Panc1 (cell line): ENCODE data around the gene HNRNPA2B1. TPM values are rescaled to one million over a fixed set of nuclear protein-coding genes. Genes with fewer than 3 reads are reported as not detected.
"Not testable (repeated sequence)": the region's sequence is repeated elsewhere in the genome, so short reads cannot be mapped to it uniquely, and the experiment has no call there.

Source experiments
- ATAC-seq: fragments of 200-7000 bp; cut with Tn5 transposase; 2 replicates; pipeline ENCODE4 v1.9.1; 2020; ENCODE audit warnings: mild to moderate bottlenecking, moderate library complexity
- BruUV-seq: library from RNA; stranded (reverse); fragments of 400-500 nt; replicated peaks from 2 replicates; lab custom pipeline; 2021; lab: Mats Ljungman, UMichigan
- CTCF ChIA-PET: fragments of 300-600 bp; sonication (Branson Sonifier 250); formaldehyde crosslinking; loops from one replicate; lab custom pipeline; 2022; ENCODE audit warnings: antibody characterized with exemption; lab: Charles Lee
- POLR2A ChIA-PET: fragments of 300-600 bp; sonication (Branson Sonifier 250); formaldehyde crosslinking; loops from one replicate; lab custom pipeline; 2022; ENCODE audit warnings: antibody characterized with exemption; lab: Charles Lee
- DNase-seq: peaks from one replicate; pipeline ENCODE4 v3.0.0-alpha.2; 2010; ENCODE audit warnings: low read depth, low spot score
- H3K27ac ChIP-seq: 2 replicates; pipeline ENCODE4 v1.5.1; 2011; ENCODE audit warnings: mild to moderate bottlenecking, low read length, inconsistent platforms
- H3K27me3 ChIP-seq: fragments of 200-500 bp; sonication (Bioruptor generic); 2 replicates; pipeline ENCODE4 v1.6.0; 2014; ENCODE audit warnings: low read length, inconsistent platforms; ENCODE audit not compliant: control insufficient read depth, insufficient read depth
- H3K36me3 ChIP-seq: fragments of 200-500 bp; sonication (Bioruptor generic); 2 replicates; pipeline ENCODE4 v1.5.1; 2014; ENCODE audit warnings: inconsistent platforms, mild to moderate bottlenecking, low read length, moderate library complexity; ENCODE audit not compliant: control insufficient read depth, insufficient read depth
- H3K4me1 ChIP-seq: 2 replicates; pipeline ENCODE4 v1.5.1; 2011; ENCODE audit warnings: inconsistent platforms, mild to moderate bottlenecking, low read length, moderate library complexity; ENCODE audit not compliant: control insufficient read depth, insufficient read depth
- H3K4me3 ChIP-seq, 2 experiments: 2 replicates each; pipeline ENCODE4 v1.5.1; 2011 to 2012; ENCODE audit warnings: low read depth in 2 of 2, low read length in 2 of 2, mild to moderate bottlenecking in 2 of 2, inconsistent platforms in 1 of 2, moderate library complexity in 1 of 2
- H3K9me3 ChIP-seq: fragments of 200-500 bp; sonication (Bioruptor generic); 2 replicates; pipeline ENCODE4 v1.5.1; 2014; ENCODE audit warnings: low read depth, mild to moderate bottlenecking, inconsistent platforms, low read length, moderate library complexity; ENCODE audit not compliant: control insufficient read depth, insufficient read depth
- CTCF ChIP-seq: fragments of 450-650 bp; IDR thresholded peaks from 2 replicates; pipeline ENCODE4 v1.5.1; 2017; ENCODE audit warnings: mild to moderate bottlenecking
- REST ChIP-seq, 2 experiments: IDR thresholded peaks; 2 replicates each; pipeline ENCODE4 v1.6.1; 2011 to 2012; ENCODE audit warnings: low read depth in 2 of 2, control low read depth in 1 of 2, low read length in 1 of 2, mild to moderate bottlenecking in 1 of 2, moderate library complexity in 1 of 2; ENCODE audit not compliant: insufficient read depth in 1 of 2
- SIN3A ChIP-seq: IDR thresholded peaks from 2 replicates; pipeline ENCODE4 v1.6.1; 2012; ENCODE audit warnings: low read depth, mild to moderate bottlenecking, low read length, moderate library complexity, borderline replicate concordance; ENCODE audit not compliant: insufficient read depth
- TCF7L2 ChIP-seq: IDR thresholded peaks from 2 replicates; pipeline ENCODE4 v1.6.1; 2011; ENCODE audit warnings: mild to moderate bottlenecking, low read depth, low read length, inconsistent platforms
- in situ Hi-C: cut with HindIII; loops from 2 replicates; pipeline ENCODE4 v1.10.0; 2016; ENCODE audit warnings: low sequenced_read_pairs, low pct_unique_long_range_greater_than_20kb
- intact Hi-C: fragments of 100-400 bp; cut with micrococcal nuclease; formaldehyde crosslinking; loops from one replicate; pipeline ENCODE4 v1.10.0; 2022; ENCODE audit not compliant: unreplicated experiment
- total RNA-seq: library from RNA; stranded (reverse); gene quantifications from one replicate; pipeline ENCODE4 v1.2.1, GENCODE V29; 2021; ENCODE audit not compliant: unreplicated experiment

Gene HNRNPA2B1
- total RNA-seq, 1 experiment from 2014 or later = 819 TPM

GRCh38 chr7:26151096-26151495 is 49.5 kb downstream of the HNRNPA2B1 start:
- no peak for ATAC-seq
- no peak for TF ChIP-seq REST (IDR thresholded peaks at IDR 0.05; ENCODE audit: insufficient read depth in 1 of 2, low read depth in 2 of 2, low read length in 1 of 2)
- no peak for TF ChIP-seq TCF7L2
- no peak for DNase-seq
- intact Hi-C loops = loop anchor here (5.0 to 10.0 kb wide), 2 partner anchors 59 to 256 kb away; no protein-coding TSS in a partner anchor
- no TSS peak for BruUV-seq
- H3K4me1 ChIP-seq = peaks cover 14% of the 10 kb centered on the region; the same call in 1 of the 2 replicates
- no peaks in the 10 kb centered on the region for H3K36me3 ChIP-seq
- no peaks in the 10 kb centered on the region for H3K27me3 ChIP-seq
- H3K27ac ChIP-seq = peak overlapping the region; percentile 83
- in situ Hi-C loops = no loop called here
- CTCF ChIA-PET = no interaction called here
- POLR2A ChIA-PET = no interaction called here
- H3K4me3 ChIP-seq = no peak overlapping the region
- no peaks in the 10 kb centered on the region for H3K9me3 ChIP-seq

GRCh38 chr7:26149391-26149977 is 51.1 kb downstream of the HNRNPA2B1 start:
- Histone ChIP-seq H3K4me3 (no peak overlapping the region), H3K27me3 (no peaks in the 10 kb centered on the region), H3K36me3 (no peaks in the 10 kb centered on the region), H3K9me3 (no peaks in the 10 kb centered on the region), H3K27ac (no peak overlapping the region), H3K4me1 (0 out of 2 replicates have a peak, but pooled peaks cover 3% of the 10 kb centered on the region)
- POLR2A ChIA-PET = no interaction called here
- TF ChIP-seq TCF7L2 (no peak), SIN3A (no peak), REST (IDR thresholded peaks at IDR 0.05; ENCODE audit: insufficient read depth in 1 of 2, low read depth in 2 of 2, low read length in 1 of 2) (no peak), CTCF (no peak)
- intact Hi-C loops (no loop called here), in situ Hi-C loops (no loop called here)
- CTCF ChIA-PET = interaction anchor here (0.6 kb wide), 1 partner anchor 67 kb away, joined by 3 read pairs; no protein-coding TSS in a partner anchor
- DNase-seq (no peak), ATAC-seq (no peak)
- BruUV-seq = no TSS peak

- CTCF ChIA-PET = not testable (repeated sequence)
Observed at GRCh38 chr7:26148307-26148700, 52.2 kb downstream of the HNRNPA2B1 start.

GRCh38 chr7:26147646-26148306 is 52.8 kb downstream of the HNRNPA2B1 start:
- H3K36me3 ChIP-seq, CTCF ChIA-PET, in situ Hi-C loops, H3K4me3 ChIP-seq, ATAC-seq, H3K27ac ChIP-seq, BruUV-seq, DNase-seq, H3K27me3 ChIP-seq, H3K9me3 ChIP-seq, intact Hi-C loops: not testable (repeated sequence)
- POLR2A ChIA-PET = interaction anchor here (0.6 kb wide), 1 partner anchor 446 kb away, joined by 4 read pairs; no protein-coding TSS in a partner anchor
- peaks cover 11% of the 10 kb centered on the region for H3K4me1 ChIP-seq

More at GRCh38 chr7:26148307-26148700, 52.2 kb downstream of the HNRNPA2B1 start:
- POLR2A ChIA-PET, H3K4me3 ChIP-seq, H3K27me3 ChIP-seq, H3K9me3 ChIP-seq, intact Hi-C loops, ATAC-seq, in situ Hi-C loops, H3K36me3 ChIP-seq, BruUV-seq, H3K4me1 ChIP-seq, DNase-seq, H3K27ac ChIP-seq: not testable (repeated sequence)
